SU-DHL-6 (cell line): ENCODE data around the gene GULP1.

Experiments
- CTCF ChIP-seq: fragments of 200-600 bp; sonication (generic); IDR thresholded peaks from one replicate; pipeline ENCODE4 v1.5.1; 2017; ENCODE audit warnings: antibody characterized with exemption, mild to moderate bottlenecking, low read length, moderate library complexity; ENCODE audit not compliant: insufficient read depth, poor library complexity, severe bottlenecking
- EZH2phosphoT487 ChIP-seq: fragments of 200-600 bp; sonication (generic), shearing (Covaris generic); conservative IDR thresholded peaks from 2 replicates; pipeline ENCODE4 v1.6.1; 2018; ENCODE audit warnings: mild to moderate bottlenecking, antibody characterized with exemption, low read length, moderate library complexity, mixed read lengths

- TF ChIP-seq CTCF = no peak
- no peak for TF ChIP-seq EZH2phosphoT487
These were observed 28.2 kb downstream of the GULP1 start for GRCh38 chr2:188319838-188320237.
